ENCODE data around the gene IL2RA.
"Not testable (repeated sequence)": the region's sequence is repeated elsewhere in the genome, so short reads cannot be mapped to it uniquely, and the experiment has no call there.

The IL2RA gene

DNA sequence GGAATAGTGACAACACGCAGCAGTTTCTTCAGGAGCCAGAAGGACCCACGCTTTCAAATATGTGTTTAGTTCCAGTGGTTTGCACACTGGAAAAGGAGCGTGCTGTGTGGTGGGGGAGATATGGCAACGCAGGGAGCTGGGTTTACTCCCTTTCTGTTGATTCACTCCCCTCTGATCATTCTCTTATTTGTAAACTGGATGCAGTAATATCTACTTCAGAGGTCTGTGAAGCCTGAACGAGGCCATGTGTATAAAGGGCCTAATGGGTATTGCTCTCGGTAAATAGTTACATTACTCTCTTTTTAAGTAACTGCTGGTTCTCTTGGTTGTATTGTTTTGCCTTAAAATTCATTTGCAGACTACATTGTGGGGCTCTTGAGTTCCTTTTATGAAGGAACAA, 45.9 kb upstream of the IL2RA start:
- H3K4me2 ChIP-seq, result no peak overlapping the region
- no peak overlapping the region for H3K4me3 ChIP-seq (IDR thresholded peaks at IDR 0.05; ENCODE audit: insufficient read depth, low read depth, low read length)
- H3K27me3 ChIP-seq (ENCODE audit: insufficient read depth, low read depth), result no peaks in the 10 kb centered on the region
- peaks cover 11% of the 10 kb centered on the region for H3K4me1 ChIP-seq (ENCODE audit: low read depth, poor library complexity, severe bottlenecking)
- peaks cover 9% of the 10 kb centered on the region; the same call in 1 of the 2 replicates for H3K79me2 ChIP-seq (ENCODE audit: insufficient read depth, low read depth)
- TF ChIP-seq, protein P1, sequence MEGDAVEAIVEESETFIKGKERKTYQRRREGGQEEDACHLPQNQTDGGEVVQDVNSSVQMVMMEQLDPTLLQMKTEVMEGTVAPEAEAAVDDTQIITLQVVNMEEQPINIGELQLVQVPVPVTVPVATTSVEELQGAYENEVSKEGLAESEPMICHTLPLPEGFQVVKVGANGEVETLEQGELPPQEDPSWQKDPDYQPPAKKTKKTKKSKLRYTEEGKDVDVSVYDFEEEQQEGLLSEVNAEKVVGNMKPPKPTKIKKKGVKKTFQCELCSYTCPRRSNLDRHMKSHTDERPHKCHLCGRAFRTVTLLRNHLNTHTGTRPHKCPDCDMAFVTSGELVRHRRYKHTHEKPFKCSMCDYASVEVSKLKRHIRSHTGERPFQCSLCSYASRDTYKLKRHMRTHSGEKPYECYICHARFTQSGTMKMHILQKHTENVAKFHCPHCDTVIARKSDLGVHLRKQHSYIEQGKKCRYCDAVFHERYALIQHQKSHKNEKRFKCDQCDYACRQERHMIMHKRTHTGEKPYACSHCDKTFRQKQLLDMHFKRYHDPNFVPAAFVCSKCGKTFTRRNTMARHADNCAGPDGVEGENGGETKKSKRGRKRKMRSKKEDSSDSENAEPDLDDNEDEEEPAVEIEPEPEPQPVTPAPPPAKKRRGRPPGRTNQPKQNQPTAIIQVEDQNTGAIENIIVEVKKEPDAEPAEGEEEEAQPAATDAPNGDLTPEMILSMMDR (conservative IDR thresholded peaks at IDR 0.05; ENCODE audit: low read depth, low read length), result no peak
- H3K27ac ChIP-seq, result no peak overlapping the region
- peaks cover 7% of the 10 kb centered on the region; the same call in 1 of the 2 replicates for H3K36me3 ChIP-seq (ENCODE audit: insufficient read depth)
- no peak overlapping the region for H2AFZ ChIP-seq (ENCODE audit: low read depth)
- H3K9ac ChIP-seq, result no peak overlapping the region
- H4K20me1 ChIP-seq (ENCODE audit: insufficient read depth), result no peaks in the 10 kb centered on the region

DNA sequence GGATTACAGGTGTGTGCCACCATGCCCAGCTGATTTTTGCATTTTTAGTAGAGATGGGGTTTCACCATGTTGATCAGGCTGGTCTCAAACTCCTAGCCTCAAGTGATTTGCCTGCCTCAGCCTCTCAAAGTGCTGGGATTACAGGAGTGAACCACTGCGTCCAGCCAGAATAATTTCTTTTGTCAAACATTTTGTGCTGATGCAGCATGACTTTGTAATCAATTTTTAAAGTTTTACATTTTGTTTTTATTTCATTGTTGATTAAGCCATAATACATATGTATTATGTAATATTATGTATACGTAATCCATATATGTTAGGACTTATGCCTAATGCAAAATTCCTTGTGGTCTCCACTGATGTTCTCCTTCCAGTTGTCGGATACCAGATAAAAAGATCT, 45.4 kb upstream of the IL2RA start:
- H2AFZ ChIP-seq (ENCODE audit: low read depth); H3K36me3 ChIP-seq (ENCODE audit: insufficient read depth); H3K27ac ChIP-seq; H3K4me2 ChIP-seq; H3K27me3 ChIP-seq (ENCODE audit: insufficient read depth, low read depth); H3K4me3 ChIP-seq (IDR thresholded peaks at IDR 0.05; ENCODE audit: insufficient read depth, low read depth, low read length); H4K20me1 ChIP-seq (ENCODE audit: insufficient read depth); H3K9ac ChIP-seq: not testable (repeated sequence)
- Histone ChIP-seq H3K4me1 (ENCODE audit: low read depth, poor library complexity, severe bottlenecking) (peaks cover 11% of the 10 kb centered on the region), H3K79me2 (ENCODE audit: insufficient read depth, low read depth) (peaks cover 14% of the 10 kb centered on the region; the same call in 1 of the 2 replicates)

DNA sequence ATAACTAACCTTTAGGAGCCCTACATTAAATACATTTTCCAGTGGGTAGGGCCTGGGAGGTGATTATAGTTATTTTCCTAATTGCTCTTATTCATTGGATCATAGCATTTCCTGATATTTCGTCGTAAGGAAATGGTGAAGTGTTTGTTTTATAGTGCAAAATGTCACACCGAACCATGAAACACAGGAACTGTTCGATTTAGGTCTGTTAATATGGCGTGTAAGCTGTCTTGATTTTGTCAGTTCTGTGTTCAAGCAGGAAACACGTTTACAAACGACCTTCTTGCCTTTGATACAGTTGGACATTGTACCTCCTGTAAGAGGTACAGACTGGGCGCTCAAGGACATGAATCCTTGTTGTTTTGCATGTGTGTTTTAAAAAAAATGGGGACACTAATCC, 41.4 kb upstream of the IL2RA start:
- Histone ChIP-seq H3K36me3 (ENCODE audit: insufficient read depth) (peaks cover 11% of the 10 kb centered on the region; the same call in 1 of the 2 replicates), H3K27me3 (ENCODE audit: insufficient read depth, low read depth) (no peaks in the 10 kb centered on the region), H3K9ac (no peak overlapping the region), H3K4me3 (IDR thresholded peaks at IDR 0.05; ENCODE audit: insufficient read depth, low read depth, low read length) (no peak overlapping the region), H3K27ac (no peak overlapping the region), H4K20me1 (ENCODE audit: insufficient read depth) (peaks cover 8% of the 10 kb centered on the region), H3K4me1 (ENCODE audit: low read depth, poor library complexity, severe bottlenecking) (peaks cover under 1% of the 10 kb centered on the region), H3K79me2 (ENCODE audit: insufficient read depth, low read depth) (peaks cover 37% of the 10 kb centered on the region; the same call in 1 of the 2 replicates), H2AFZ (ENCODE audit: low read depth) (no peak overlapping the region), H3K4me2 (no peak overlapping the region)
- TF ChIP-seq, protein P1 (conservative IDR thresholded peaks at IDR 0.05; ENCODE audit: low read depth, low read length), result no peak

DNA sequence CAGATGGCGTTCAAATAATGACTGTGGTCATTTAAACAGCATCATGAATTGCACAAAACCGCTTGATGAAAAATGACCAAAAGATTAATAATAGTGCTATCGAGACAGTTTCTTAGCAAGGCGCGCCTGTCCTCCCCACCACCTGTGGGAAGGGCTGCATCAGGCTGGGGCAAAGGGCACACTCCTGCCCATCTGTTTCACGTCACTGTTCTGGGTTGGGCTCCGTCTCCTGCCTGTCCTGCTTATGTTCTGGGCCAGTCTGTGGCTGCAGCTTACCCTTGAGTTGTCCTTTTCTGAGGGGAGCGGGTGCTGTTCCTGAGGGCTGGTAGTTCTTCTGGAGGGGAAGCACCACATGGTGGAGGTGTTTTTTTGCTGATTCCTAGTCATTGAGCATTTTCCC, 40.0 kb upstream of the IL2RA start:
- no peak overlapping the region for H2AFZ ChIP-seq (ENCODE audit: low read depth)
- no peak overlapping the region for H3K4me2 ChIP-seq
- peaks cover 8% of the 10 kb centered on the region for H4K20me1 ChIP-seq (ENCODE audit: insufficient read depth)
- no peak overlapping the region for H3K9ac ChIP-seq
- H3K27ac ChIP-seq, result no peak overlapping the region
- peaks cover 52% of the 10 kb centered on the region for H3K79me2 ChIP-seq (ENCODE audit: insufficient read depth, low read depth)
- H3K4me1 ChIP-seq (ENCODE audit: low read depth, poor library complexity, severe bottlenecking), result no peaks in the 10 kb centered on the region
- TF ChIP-seq, protein P1 (conservative IDR thresholded peaks at IDR 0.05; ENCODE audit: low read depth, low read length), result no peak
- peaks cover 18% of the 10 kb centered on the region; the same call in 1 of the 2 replicates for H3K36me3 ChIP-seq (ENCODE audit: insufficient read depth)
- H3K4me3 ChIP-seq (IDR thresholded peaks at IDR 0.05; ENCODE audit: insufficient read depth, low read depth, low read length), result no peak overlapping the region
- H3K27me3 ChIP-seq (ENCODE audit: insufficient read depth, low read depth), result no peaks in the 10 kb centered on the region

DNA sequence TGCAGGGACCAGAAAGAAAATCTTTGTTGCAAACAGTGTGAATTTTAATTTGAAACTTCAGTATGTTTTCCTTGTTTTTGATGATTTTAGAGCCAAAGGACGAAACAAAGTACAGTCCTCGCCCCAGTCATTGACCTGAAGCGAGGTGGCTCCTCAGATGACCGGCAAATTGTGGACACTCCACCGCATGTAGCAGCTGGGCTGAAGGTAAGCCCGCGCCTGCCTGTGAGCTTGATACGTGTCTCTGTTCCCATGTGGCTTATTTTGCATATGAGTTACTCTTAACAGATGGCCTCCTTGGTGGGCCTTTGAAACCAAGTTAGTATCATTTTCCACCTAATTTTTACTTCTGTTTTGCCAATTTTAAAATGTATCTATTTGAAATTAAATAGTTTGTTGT, 39.0 kb upstream of the IL2RA start:
- Histone ChIP-seq H3K4me2 (no peak overlapping the region), H4K20me1 (ENCODE audit: insufficient read depth) (peaks cover 17% of the 10 kb centered on the region), H2AFZ (ENCODE audit: low read depth) (no peak overlapping the region), H3K9ac (no peak overlapping the region), H3K27ac (no peak overlapping the region), H3K4me3 (IDR thresholded peaks at IDR 0.05; ENCODE audit: insufficient read depth, low read depth, low read length) (no peak overlapping the region), H3K36me3 (ENCODE audit: insufficient read depth) (peaks cover 18% of the 10 kb centered on the region; the same call in 1 of the 2 replicates), H3K27me3 (ENCODE audit: insufficient read depth, low read depth) (no peaks in the 10 kb centered on the region), H3K79me2 (ENCODE audit: insufficient read depth, low read depth) (peaks cover 61% of the 10 kb centered on the region), H3K4me1 (ENCODE audit: low read depth, poor library complexity, severe bottlenecking) (no peaks in the 10 kb centered on the region)
- TF ChIP-seq, protein P1 (conservative IDR thresholded peaks at IDR 0.05; ENCODE audit: low read depth, low read length), result no peak

Data from KMS-11 (cell line).